ENCODE data around the gene CDH13.
"Not testable (repeated sequence)": the region's sequence is repeated elsewhere in the genome, so short reads cannot be mapped to it uniquely, and the experiment has no call there.

The CDH13 gene

DNA sequence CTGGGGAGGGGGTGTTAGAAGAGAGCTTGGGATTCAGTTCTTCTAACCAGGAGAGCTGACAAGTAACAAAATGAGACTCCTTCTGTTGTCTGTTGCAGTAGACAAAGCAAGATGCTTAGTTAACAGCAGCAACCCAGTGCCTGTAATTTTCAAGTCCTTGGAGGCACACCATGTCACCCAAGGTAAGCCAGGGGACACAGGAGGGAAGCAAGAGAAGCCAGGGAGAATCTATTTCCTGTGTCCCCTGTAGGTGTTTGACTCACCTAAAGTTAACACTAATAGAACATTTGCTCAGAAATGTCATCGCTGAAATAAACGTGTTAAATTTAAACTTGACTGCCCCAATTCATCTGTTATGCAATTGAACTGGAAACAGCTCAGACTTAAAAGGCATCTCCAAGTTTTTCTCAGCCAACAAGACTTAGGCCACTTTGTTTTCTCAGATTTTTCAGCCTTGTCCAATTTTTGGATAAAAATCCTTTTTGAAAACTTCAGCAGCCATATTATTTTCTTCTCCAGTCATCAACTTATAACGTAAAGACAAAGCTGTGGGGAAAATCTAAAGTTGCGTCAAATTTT, 257.6 kb downstream of the CDH13 start:
- no peak for DNase-seq (ENCODE audit: low read depth in 2 of 2)

DNA sequence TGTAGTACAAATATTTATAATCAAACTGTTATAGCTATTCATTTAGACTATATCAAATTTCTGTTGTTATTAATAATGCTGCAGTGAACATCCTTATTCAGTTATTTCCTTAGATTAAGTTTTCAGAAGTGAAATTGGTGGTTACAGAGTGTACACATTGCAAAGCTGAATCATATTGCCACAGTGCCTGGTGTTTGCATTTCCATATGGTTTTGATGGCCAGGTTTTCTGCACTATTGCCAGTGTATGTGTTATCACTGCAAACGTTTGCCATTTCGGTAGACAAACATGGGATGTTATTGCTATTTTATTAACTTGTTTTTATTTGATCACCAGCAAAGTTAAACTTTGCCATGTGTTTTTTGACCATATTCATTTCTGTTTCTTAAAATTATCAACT, 259.4 kb downstream of the CDH13 start:
- no peak for DNase-seq (ENCODE audit: low read depth in 2 of 2)

DNA sequence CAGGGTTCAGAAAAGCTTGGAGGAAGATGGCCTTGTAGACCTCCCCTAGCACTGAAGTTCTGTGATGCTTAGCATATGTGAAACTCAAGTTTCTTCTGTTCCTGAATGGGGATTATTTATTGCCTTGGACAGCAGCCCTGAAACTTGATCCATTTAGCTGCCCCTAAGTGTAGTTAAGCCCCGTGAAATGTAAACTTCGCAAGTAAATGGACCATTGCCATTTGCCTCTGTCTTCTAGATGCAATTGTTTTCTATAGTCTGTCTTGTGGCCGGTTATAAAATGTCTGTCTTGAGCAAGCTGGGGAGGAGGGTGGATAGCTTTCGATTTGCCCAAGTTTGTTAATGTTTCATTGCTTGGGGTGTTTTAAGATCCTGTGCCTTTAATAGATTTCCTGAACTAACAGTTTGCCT, 261.8 kb downstream of the CDH13 start:
- no peak for DNase-seq (ENCODE audit: low read depth in 2 of 2)

DNA sequence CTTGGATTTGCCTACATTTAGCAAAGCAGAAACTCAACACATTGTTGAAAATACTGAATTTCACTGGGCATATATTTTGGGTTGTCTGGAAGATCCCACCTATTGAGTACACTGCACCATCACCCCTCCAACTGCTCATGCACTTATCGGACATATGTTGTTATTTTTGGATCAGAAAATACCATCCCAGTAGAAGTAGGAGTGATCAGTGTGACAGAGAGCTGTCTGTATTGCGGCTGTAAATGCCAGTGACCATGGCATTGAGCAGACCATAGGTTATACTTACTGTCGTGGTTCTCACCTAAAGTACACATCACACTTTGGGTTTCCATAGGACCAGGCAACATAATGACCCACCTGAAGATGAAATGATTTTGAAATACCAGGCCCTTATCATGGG, 264.7 kb downstream of the CDH13 start:
- no peak for DNase-seq (ENCODE audit: low read depth in 2 of 2)

DNA sequence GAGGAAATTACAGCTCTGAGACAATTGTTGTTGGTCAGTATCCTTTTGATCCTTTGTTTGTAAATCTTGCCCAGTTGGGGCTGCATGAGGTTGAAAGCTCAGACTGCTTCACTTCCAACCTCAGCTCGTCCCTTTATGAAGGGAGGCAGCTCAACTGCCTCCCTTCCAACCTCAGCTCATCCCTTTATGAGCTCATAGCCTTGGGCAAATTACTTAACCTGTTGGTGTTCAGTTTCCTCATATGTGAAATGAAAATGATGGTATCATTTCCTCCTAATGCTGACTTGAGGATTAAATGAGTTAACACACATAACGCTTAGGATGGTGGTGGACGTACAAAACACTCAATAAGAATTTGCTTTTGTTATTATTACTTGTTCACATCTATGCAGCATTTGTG, 265.1 kb downstream of the CDH13 start:
- no peak for DNase-seq (ENCODE audit: low read depth in 2 of 2)

DNA sequence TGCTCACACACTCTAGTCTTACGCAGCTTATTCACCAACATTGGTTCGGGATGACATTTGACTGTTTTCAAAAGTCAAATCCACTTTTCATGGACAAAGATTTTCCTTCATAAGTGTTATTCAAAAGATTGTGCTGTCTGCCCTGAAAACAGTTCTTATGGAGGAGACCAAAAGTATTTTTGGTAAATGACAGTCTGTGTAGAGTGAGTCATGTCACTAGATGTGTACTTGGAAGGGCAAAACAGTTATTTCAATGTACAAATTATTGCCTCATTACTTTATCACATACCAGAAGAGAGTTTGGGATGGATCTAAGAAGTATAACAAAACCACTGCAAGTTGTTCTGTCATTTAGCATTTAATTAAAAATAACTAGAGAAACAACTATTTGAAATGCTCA, 265.6 kb downstream of the CDH13 start:
- no peak for DNase-seq (ENCODE audit: low read depth in 2 of 2)

DNA sequence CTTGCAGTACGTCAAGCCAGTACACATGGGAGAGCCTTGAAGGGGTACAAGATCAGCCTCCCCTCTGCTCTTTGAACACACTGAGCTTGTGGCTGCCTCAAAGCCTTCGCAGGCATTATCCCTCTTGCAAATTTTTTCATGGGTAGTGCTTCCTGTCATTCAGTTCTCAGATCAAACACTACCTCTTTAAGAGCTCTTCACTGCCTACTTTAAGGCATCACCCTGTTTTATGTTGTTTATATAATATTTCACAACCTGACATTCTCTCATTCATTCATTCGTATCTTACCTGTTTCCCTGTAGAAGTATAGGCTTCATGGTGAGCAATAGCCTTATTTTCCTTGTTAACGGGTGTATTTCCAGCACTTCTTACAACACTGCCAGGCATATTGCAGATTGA, 269.1 kb downstream of the CDH13 start:
- DNase-seq (ENCODE audit: low read depth in 2 of 2), result no peak

DNA sequence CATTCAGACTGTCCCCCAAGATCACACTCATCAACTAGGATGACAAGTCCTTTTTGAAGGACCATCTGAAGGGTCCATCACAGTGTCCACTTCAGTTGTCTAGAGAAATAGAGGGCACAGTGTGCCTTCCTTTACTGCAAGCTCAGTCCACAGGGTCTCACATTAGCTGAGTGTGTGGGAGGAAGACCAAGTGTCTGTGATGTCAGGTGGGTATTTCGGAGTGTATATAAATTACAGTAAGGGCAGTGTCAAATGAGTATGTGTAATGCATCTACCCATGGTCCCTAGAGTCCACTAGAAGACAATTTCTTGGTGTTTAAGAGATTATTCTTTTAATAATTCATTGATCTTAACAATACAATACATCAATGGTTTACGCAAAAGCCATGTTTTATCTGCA, 272.2 kb downstream of the CDH13 start:
- no peak for DNase-seq (ENCODE audit: low read depth in 2 of 2)

DNA sequence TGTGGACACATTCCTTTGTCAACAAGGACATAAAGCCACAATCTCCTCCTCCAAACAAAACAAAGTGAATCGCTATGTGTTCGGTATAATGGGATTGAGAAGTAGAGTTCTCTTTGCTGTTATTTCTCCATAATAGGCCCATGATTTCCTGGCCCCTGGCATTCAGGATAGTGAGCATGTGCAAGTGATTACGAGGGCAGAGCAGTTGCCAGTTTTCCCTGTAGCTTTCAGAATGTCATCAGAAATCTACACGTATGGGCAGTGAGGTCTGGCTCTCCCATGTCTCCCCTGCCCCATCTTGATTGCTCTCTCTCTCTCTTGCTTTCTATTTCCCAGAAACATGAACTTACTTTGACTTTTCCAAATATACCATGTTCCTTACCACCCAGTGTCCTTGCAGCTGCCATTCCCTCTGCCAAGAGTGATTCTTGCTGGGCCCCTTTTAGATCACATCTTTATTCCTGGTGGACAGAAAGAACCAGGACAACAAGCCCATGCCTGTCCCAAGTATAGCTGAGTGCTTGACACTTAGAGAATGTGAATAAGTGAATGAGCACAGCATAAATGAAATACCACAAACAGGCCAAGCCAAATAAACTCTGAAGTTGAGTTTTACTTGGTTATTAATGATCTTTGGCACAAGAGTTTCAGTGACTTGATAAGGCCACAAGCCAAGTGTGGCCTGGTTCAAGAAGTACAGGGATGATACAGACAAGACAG, 273.1 kb downstream of the CDH13 start:
- DNase-seq (ENCODE audit: low read depth in 2 of 2), result no peak

DNA sequence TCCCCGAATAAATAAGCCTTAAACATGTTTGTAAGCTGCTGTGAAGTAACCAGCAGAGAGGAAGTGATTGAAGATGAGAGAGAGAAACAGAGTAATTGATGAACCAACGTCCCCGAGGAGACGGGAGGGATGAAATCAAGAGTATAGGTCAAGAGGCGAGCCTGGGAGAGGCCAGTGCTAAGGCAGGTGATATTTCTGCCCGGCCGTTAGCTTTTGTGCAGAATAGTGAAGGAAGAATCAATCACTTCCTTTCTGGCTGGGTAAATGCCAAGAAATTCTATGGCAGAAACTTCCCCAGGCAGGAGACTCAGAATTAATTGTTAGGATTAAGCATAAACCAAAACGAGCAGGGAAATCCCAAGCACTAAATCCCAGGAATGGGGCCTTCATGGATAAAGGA, 273.8 kb downstream of the CDH13 start:
- DNase-seq (ENCODE audit: low read depth in 2 of 2), result no peak

DNA sequence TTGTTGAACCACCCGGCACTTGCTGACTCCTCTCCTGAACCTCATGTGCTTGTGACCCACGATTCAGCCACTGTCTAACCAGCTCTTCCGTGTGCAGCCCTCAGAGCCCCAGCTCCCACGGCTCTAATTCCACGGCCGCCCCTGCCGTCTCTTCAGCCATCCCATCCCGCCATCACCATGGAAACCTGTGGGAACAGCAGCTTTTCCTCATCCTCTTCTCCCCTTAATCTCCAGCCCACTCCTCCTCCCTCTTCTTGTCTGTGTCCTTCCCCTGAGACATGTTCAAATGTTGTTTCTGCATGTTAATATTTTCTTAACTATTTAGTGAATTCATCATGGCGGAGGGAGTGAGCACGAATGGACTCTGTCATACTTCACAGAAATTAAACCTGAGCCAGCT, 285.2 kb downstream of the CDH13 start:
- no peak for DNase-seq (ENCODE audit: low read depth in 2 of 2)

DNA sequence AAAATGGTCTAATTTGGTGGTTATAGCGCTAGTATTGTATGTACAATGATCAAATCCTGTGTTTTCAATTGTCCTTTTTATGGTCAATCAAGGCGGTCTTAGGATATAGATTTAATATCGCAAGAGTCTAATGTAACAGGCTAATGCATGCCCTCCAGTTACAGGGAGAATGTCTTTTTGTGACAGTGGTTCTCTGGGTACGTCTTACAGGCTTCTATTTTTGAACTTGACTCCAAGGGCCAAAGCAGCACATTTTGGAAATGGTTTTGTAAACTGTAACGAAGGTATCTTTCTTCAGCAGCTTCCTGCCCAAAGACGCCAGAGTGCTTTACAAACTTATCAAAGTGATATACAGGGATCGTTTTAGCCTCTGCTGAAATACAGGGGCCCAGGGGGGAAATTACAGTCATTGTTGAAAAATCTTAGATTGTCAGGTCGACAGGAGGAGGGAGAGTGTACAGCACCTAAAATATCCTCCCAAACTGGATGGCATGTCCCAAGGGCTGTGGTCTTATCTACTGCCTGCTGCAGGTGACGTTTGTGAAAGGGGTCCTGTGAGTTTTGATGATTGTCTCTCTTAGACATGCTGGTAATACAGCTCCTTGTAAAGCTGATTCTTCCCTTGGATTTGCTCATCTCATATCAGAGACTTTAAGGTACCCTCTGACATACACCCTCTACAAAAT, 288.5 kb downstream of the CDH13 start:
- no peak for DNase-seq (ENCODE audit: low read depth in 2 of 2)

DNA sequence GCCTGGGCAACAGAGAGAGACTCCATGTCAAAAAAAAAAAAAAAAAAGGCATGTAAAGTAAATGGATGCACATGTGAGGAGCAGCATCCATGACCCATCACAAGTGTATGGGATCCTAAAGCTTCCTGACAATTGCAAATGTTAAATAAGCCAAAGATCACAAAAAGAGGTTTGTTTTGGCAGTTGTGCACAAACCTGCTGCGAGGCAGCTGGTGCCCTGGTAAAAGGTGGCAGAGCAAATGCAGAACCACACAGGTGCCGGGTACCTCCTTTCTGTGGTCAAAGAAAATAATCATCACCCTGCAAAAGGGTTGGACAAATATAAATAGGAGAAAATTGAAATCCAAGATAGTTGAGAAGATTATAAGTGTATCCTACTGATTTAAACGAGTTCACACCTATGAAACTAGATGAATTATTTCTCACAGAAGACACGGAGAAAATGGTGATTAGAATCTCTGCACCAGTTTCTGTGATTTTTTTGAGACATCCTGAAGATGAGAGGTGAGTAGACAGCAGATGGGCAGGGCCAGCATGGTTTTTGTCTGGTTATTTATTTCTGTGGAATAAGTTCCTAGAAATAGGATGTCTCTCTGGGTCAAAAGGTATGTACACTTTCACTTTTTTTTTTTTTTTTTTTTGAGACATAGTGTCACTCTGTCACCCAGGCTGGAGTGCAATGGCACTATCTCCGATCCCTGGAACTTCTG, 291.3 kb downstream of the CDH13 start:
- no peak for DNase-seq (ENCODE audit: low read depth in 2 of 2)

DNA sequence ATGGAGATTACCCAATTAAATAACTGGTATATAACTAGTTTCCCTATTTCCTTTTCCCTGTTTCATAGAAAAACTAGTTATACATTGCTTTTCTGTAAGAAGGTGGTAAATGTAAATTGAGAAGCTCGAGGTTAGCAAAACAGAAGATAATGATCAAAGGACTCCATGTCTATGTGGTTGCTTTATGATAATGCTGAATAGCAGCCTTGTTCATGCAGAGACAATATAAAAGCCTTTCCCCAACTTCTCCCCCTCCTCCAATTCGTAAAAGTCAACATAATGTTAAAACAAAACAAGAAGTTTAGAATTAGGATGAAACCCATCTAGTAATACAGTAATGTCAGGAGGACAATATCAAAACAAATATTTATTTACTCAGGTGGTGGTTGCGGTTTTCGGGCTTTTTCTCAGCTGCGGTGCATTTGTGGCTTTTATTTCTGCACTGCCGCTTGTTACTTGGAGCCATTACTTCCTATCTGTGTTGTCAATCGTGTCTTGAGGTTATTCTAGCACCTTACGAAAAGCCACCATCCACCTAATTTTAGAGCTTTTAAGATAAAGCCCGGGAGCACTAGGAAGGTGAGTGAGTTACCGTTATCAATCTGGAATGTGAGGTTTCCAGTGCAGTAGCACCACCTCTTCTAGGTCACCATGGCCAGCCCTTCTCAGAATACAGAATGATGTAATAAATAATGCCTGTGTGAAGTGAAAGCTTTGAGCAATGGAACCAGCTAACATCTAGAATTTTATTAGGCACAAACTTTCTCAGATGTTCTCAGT, 297.5 kb downstream of the CDH13 start:
- DNase-seq (ENCODE audit: low read depth in 2 of 2), result no peak

DNA sequence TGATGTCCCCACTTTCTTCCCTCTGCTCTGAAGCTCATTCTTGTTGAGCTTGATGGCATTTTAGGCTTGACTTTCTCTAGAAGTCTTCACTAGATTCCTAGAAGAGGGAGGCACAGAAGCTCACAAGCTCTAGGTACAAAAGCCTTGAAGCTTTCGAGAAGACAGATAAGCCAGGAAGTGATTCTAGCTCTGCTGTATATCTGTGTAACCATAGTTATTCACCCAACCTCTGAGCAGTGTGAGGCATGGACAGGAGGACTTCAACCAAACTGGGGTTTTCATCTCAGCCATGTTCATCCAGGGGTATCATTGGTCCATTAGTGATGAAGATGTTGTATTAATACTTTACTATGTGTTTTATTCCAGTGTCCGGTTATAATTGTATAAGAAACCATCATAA, 299.7 kb downstream of the CDH13 start:
- no peak for DNase-seq (ENCODE audit: low read depth in 2 of 2)

DNA sequence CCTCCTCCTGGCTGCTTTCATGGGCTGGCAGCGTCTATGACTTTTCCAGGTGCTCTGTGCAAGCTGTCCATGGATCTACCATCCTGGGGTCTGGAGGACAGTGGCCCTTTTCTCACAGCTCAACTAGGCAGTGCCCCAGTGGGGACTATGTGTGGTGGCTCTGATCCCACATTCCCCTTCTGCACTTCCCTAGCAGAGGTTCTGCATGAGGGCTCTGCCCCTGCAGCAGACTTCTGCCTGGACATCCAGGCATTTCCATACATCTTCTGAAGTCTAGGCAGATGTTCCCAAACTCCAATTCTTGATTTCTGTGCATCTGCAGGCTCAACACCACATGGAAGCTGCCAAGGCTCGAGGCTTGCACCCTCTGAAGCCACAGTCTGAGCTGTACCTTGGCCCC, 307.2 kb downstream of the CDH13 start:
- not testable (repeated sequence) for DNase-seq (ENCODE audit: low read depth in 2 of 2)

DNA sequence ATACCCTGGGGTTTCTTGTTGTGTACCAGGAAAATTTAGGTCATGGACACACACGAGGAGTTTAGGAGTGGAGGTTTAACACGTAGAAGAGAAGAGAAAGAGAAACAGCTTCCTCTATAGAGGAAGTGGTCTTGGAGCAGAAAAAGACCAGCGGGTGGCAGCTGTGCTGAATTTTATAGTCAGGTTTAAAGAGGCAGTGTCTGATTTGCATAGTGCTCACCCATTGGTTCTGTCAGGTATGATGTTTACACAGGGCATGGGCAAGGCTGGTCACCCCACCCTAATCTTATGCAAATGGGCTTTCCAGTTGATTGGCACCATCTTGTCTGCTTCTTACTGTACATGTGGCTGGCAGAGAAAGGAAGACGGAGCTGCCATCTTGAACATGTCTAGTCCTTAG, 309.0 kb downstream of the CDH13 start:
- no peak for DNase-seq (ENCODE audit: low read depth in 2 of 2)

DNA sequence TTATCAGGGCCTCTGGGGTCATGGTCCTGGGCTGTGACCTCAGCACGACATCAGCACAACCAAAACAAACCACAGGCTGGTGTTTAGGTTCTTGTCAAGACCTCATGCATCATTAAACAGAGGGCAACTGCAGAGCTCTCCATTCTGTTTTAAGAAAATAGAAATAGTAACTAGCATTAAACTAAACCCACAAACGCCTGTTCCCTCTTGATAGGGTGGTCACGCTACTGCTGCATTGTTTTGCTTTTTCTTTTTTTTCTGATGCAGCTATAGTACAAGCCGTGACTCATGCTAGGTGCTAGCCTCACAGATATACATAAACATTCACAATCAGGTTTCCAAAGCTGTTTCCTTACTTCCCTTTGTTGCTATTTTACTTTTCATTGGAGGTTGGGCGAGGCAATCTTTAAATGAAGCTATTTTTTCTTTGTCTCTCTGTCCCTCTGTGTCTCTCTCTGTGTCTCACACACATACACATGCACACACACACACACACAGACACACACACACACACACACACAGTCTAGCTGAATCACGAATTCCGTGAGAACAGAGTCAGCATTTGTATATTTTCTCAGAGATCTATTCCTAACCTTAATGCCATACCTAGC, 310.3 kb downstream of the CDH13 start:
- DNase-seq (ENCODE audit: low read depth in 2 of 2), result no peak

DNA sequence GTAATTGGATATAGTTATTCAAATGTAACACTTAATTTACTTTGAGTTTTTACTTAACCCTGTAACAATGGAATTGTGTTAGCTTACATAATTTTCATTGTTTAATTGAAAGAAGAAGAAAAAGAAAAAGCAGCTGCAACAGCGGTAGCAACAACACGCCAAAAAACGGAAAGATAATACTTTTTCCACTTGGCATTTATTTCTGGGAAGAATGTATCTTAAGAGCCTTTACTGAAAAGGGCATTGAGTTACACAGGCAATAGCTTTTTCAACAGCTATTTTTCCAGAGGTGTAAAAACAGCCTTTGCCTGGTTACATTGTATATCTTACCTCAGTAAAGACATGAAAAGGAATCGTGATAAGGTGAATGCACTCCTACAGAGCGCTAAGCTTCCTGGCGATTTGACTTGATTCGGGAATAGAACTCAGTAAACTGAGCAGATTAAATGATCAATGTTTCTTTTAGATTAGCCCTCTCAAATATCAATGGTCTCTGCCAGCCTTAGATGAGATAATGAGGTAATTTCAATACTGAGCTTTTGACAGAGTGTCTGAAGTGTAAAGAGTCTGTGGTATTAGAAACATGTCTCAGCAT, 311.3 kb downstream of the CDH13 start:
- no peak for DNase-seq (ENCODE audit: low read depth in 2 of 2)

DNA sequence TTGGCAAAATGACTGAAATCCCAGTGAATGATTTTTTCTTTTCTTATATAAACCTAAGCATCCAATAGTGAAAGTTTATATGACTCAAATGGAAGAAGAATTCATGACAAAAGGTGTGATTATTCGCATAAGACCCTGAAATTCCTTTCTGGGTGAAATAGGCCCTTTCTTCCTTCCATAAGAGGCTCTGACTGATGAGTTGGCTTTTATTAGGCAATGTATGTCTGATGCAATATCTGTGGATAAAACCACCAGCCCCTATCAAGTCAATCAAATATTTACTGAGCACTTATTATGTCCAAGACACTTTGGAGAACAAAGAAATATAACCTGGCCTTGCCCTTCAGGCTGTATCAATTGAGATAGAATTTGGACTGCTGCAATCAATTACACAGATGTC, 316.6 kb downstream of the CDH13 start:
- DNase-seq (ENCODE audit: low read depth in 2 of 2), result no peak
